GM12892 (cell line): Measurements from ENCODE around the gene CCDC149. TPM values are rescaled to one million over a fixed set of nuclear protein-coding genes. Genes with fewer than 3 reads are reported as not detected.

Experiments used
- DNase-seq: peaks from one replicate; pipeline ENCODE4 v3.0.0; 2011; ENCODE audit not compliant: insufficient read length
- FAIRE-seq: peaks from 2 replicates; lab custom pipeline; 2011; peaks lifted over from hg19 to GRCh38; lab: Jason Lieb, UNC
- POLR2A ChIP-seq: IDR thresholded peaks from 2 replicates; pipeline ENCODE4 v1.6.1; 2011; ENCODE audit warnings: low read depth, low read length, control low read depth
- POLR2AphosphoS5 ChIP-seq: IDR thresholded peaks from 2 replicates; pipeline ENCODE4 v1.6.1; 2011; ENCODE audit warnings: low read depth, low read length, control low read depth
- TAF1 ChIP-seq: IDR thresholded peaks from 2 replicates; pipeline ENCODE4 v1.6.1; 2011; ENCODE audit warnings: low read depth, mild to moderate bottlenecking, control low read depth, low read length, borderline replicate concordance
- polyA plus RNA-seq: library from polyadenylated mRNA; unstranded; fragments of >200 nt; gene quantifications from one replicate; pipeline ENCODE4 v1.2.1, GENCODE V29; 2012; ENCODE audit warnings: missing spikeins, inconsistent platforms; ENCODE audit not compliant: missing spikeins

CCDC149 gene
- 1.00 TPM for polyA plus RNA-seq

- DNase-seq (no peak), FAIRE-seq (no peak)
- TF ChIP-seq TAF1 (no peak), POLR2A (no peak), POLR2AphosphoS5 (no peak)
Observed at GRCh38 chr4:24912252-24913118, at the start of gene CCDC149. TSS of gene CCDC149 (minus strand) at chr4:24913042. CDS start at chr4:24912864, 178 bp downstream.

GRCh38 chr4:24957886-24958285 lies 45.0 kb upstream of the CCDC149 start:
- FAIRE-seq, result no peak
- TF ChIP-seq POLR2A (no peak), POLR2AphosphoS5 (no peak), TAF1 (no peak)
- no peak for DNase-seq

- DNase-seq (no peak), FAIRE-seq (no peak)
- no peak for TF ChIP-seq TAF1
- TF ChIP-seq POLR2A, result no peak
- no peak for TF ChIP-seq POLR2AphosphoS5
Observed at GRCh38 chr4:24956763-24957162, 43.9 kb upstream of the CCDC149 start.

DNA sequence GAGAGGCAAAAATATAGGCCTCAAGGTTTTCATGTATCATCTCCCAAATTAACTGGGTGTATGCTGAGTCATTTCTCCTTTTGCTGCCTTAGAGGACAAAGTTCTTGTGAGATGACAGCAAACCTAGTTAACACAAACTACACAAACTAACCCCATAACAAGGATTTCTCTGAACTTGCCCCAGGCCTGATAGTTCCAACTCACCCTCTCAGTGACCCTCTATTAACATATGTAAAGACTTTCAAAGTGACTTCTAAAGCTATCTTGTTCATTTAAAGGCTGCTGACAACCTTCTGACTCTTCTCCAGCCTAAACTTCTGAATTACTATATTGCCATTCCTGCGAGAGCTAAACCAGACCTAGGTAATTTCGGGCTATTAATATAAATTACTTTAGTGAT lies 43.2 kb upstream of the CCDC149 start:
- TF ChIP-seq POLR2A, result no peak
- no peak for TF ChIP-seq POLR2AphosphoS5
- TF ChIP-seq TAF1, result no peak
- no peak for FAIRE-seq
- DNase-seq, result no peak

DNA sequence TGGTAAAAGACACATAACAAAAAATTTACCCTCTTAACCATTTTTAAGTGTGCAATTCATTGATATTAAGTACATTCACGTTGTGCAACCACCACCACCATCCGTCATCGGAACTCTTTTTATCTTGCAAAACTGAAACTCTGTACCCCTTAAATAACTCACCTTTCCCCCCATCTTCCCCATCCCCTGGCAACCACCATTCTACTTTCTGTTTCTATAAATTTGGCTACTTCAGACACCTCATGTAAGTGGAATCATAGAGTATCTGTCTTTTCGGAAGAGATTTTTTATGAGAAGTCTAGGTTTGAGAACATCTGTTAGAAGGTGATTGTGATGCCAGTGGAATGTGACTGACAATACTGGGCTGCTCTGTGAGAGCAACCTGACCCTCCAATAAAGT lies 39.8 kb upstream of the CCDC149 start:
- FAIRE-seq, result no peak
- TF ChIP-seq POLR2A (no peak), POLR2AphosphoS5 (no peak)
- no peak for DNase-seq

- DNase-seq, result no peak
- no peak for TF ChIP-seq POLR2A
- TF ChIP-seq POLR2AphosphoS5, result no peak
- no peak for TF ChIP-seq TAF1
- FAIRE-seq, result no peak
Observed at GRCh38 chr4:24949970-24950369, 37.1 kb upstream of the CCDC149 start.

DNA sequence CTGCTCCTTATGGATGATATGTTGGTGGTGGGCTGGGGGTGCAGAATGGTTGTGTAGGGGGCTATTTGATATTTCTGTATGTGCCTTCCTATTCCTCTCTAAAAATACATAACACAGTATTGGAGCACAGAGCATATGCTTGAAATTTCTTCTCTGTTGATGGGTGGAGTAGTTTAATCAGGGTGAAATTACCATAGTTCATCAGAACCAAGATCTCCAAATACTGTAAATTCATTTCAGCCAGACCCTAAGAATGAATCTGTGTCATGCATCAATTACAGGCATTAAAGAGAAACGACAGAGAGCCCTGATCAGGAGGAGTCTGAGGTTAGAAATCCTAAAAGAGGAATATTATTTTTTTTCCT lies 25.1 kb upstream of the CCDC149 start:
- DNase-seq, result no peak
- TF ChIP-seq POLR2AphosphoS5 (no peak), TAF1 (no peak), POLR2A (no peak)
- FAIRE-seq, result no peak

- DNase-seq, result no peak
- TF ChIP-seq TAF1 (no peak), POLR2AphosphoS5 (no peak), POLR2A (no peak)
- FAIRE-seq, result no peak
Observed at GRCh38 chr4:24937176-24937916, 24.5 kb upstream of the CCDC149 start.

GRCh38 chr4:24935856-24936255 lies 23.0 kb upstream of the CCDC149 start:
- FAIRE-seq, result no peak
- no peak for DNase-seq
- TF ChIP-seq POLR2AphosphoS5 (no peak), POLR2A (no peak)

- no peak for DNase-seq
- FAIRE-seq, result no peak
- TF ChIP-seq TAF1, result no peak
- no peak for TF ChIP-seq POLR2A
- no peak for TF ChIP-seq POLR2AphosphoS5
Observed at GRCh38 chr4:24934311-24934710, 21.5 kb upstream of the CCDC149 start.

DNA sequence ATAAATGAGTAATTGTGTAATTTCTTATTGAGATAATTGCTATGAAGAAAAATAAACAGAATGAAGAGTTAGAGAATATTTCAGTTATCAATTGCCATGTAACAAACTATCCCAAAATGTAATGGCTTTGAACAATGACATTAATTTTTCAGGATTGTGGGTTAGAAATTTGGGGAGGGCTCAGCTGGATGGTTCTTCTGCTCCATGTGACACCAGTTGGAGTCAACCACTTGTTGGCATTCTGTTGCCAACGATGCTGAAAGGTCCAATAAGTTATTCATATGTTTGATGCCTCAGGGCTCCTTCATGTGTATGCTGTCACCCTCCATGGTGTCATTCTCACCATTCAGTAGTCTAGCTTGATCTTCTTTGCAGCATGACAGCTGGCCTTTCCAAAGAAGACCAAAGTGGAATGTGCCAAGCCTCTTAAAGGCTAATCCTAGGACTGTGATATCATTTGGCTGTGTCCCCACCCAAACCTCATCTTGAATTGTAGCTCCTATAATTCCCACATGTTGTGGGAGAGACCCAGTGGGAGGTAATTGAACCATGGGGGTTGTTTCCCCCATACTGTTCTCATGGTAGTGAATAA lies 20.9 kb upstream of the CCDC149 start:
- FAIRE-seq (no peak), DNase-seq (no peak)
- TF ChIP-seq TAF1, result no peak
- no peak for TF ChIP-seq POLR2A
- no peak for TF ChIP-seq POLR2AphosphoS5
